H1 (cell line): ENCODE measurements around the gene DZIP1L. TPM values are rescaled to one million over a fixed set of nuclear protein-coding genes. Genes with fewer than 3 reads are reported as not detected.

Experiments
- CTCF ChIA-PET: fragments of 300-600 bp; sonication (Branson Sonifier 250); formaldehyde crosslinking; loops from one replicate; lab custom pipeline; 2021; ENCODE audit not compliant: partially characterized antibody; lab: Charles Lee
- POLR2A ChIA-PET: fragments of 300-600 bp; sonication (Branson Sonifier 250); formaldehyde crosslinking; loops from one replicate; lab custom pipeline; 2021; ENCODE audit warnings: inconsistent platforms; ENCODE audit not compliant: partially characterized antibody; lab: Charles Lee
- DNase-seq, 2 experiments: peaks; one replicate each; pipeline versions ENCODE4 v3.0.0 to v3.0.0-alpha.2; 2010 to 2022; ENCODE audit warnings: low spot score in 2 of 2, low read depth in 1 of 2, mixed read lengths in 1 of 2
- FAIRE-seq: peaks from 2 replicates; lab custom pipeline; 2011; peaks lifted over from hg19 to GRCh38; lab: Jason Lieb, UNC
- H2AFZ ChIP-seq: 2 replicates; pipeline ENCODE4 v1.8.1; 2012; ENCODE audit warnings: low read length, inconsistent platforms
- H2AK5ac ChIP-seq: 2 replicates; pipeline ENCODE4 v1.6.1; 2013; ENCODE audit warnings: low read depth, low read length
- H2BK120ac ChIP-seq: replicated peaks from 2 replicates; pipeline ENCODE3; 2013; ENCODE audit warnings: low read depth, low read length, inconsistent platforms
- H2BK12ac ChIP-seq: 2 replicates; pipeline ENCODE4 v1.6.1; 2013; ENCODE audit warnings: low read depth, low read length
- H2BK15ac ChIP-seq: 2 replicates; pipeline ENCODE4 v1.6.1; 2013; ENCODE audit warnings: low read length
- H2BK20ac ChIP-seq: 2 replicates; pipeline ENCODE4 v1.6.1; 2013; ENCODE audit warnings: low read length
- H2BK5ac ChIP-seq: 2 replicates; pipeline ENCODE4 v1.6.1; 2013; ENCODE audit warnings: low read depth, low read length
- H3K14ac ChIP-seq: 2 replicates; pipeline ENCODE4 v1.6.1; 2013; ENCODE audit warnings: inconsistent platforms; ENCODE audit not compliant: insufficient read length
- H3K18ac ChIP-seq: 2 replicates; pipeline ENCODE4 v1.6.1; 2013; ENCODE audit warnings: low read length; ENCODE audit errors: extremely low read depth
- H3K23ac ChIP-seq: 2 replicates; pipeline ENCODE4 v1.6.1; 2013; ENCODE audit warnings: inconsistent platforms; ENCODE audit not compliant: insufficient read length
- H3K23me2 ChIP-seq: 2 replicates; pipeline ENCODE4 v1.6.1; 2013; ENCODE audit warnings: low read depth, low read length
- H3K27ac ChIP-seq: 2 replicates; pipeline ENCODE4 v1.6.1; 2011; ENCODE audit warnings: low read depth, low read length, inconsistent platforms
- H3K27me3 ChIP-seq, 4 experiments: replicated peaks in 1 of 4; 1 replicate in 1 of 4; 2 replicates in 3 of 4; pipeline versions ENCODE4 v1.6.1 to v1.8.1; 2011 to 2013; ENCODE audit warnings: low read length in 3 of 4, mild to moderate bottlenecking in 3 of 4, inconsistent platforms in 2 of 4, mixed read lengths in 2 of 4, moderate library complexity in 1 of 4; ENCODE audit not compliant: control insufficient read depth in 3 of 4, insufficient read depth in 3 of 4; ENCODE audit errors: extremely low read depth in 1 of 4
- H3K36me3 ChIP-seq, 4 experiments: 2 replicates each; pipeline versions ENCODE4 v1.6.1 to v1.8.1; 2011 to 2013; ENCODE audit warnings: mild to moderate bottlenecking in 4 of 4, low read length in 3 of 4, moderate library complexity in 2 of 4, control low read depth in 1 of 4, inconsistent platforms in 1 of 4; ENCODE audit not compliant: insufficient read depth in 4 of 4, control insufficient read depth in 2 of 4
- H3K4ac ChIP-seq: replicated peaks from 2 replicates; pipeline ENCODE3; 2013; ENCODE audit warnings: low read length, low read depth, mixed read lengths, inconsistent platforms; ENCODE audit not compliant: insufficient read length
- H3K4me1 ChIP-seq, 4 experiments: replicated peaks in 1 of 4; 1 replicate in 1 of 4; 2 replicates in 3 of 4; pipeline versions ENCODE4 v1.6.1 to v1.8.1; 2011 to 2013; ENCODE audit warnings: low read length in 3 of 4, inconsistent platforms in 2 of 4, mixed read lengths in 1 of 4; ENCODE audit not compliant: insufficient read depth in 4 of 4, control insufficient read depth in 3 of 4
- H3K4me2 ChIP-seq, 2 experiments: 2 replicates each; pipeline versions ENCODE4 v1.6.1 to v1.8.1; 2011 to 2013; ENCODE audit warnings: low read depth in 2 of 2, low read length in 2 of 2, control low read depth in 1 of 2, inconsistent platforms in 1 of 2, mild to moderate bottlenecking in 1 of 2; ENCODE audit not compliant: insufficient read depth in 1 of 2
- H3K4me3 ChIP-seq, 4 experiments: fragments of 200-600, 300-600 bp in 1 of 4; sonication (generic), shearing (Covaris generic), sonication (Bioruptor Twin) in 1 of 4; 2 replicates each; pipeline versions ENCODE4 v1.5.1 to v1.8.1; 2011 to 2016; ENCODE audit warnings: low read length in 4 of 4, low read depth in 3 of 4, control low read depth in 2 of 4, inconsistent platforms in 2 of 4, mild to moderate bottlenecking in 2 of 4, mixed read lengths in 1 of 4, moderate library complexity in 1 of 4; ENCODE audit not compliant: insufficient read depth in 2 of 4; ENCODE audit errors: extremely low read depth in 1 of 4
- H3K56ac ChIP-seq: replicated peaks from 2 replicates; pipeline ENCODE3; 2013; ENCODE audit warnings: low read depth, mild to moderate bottlenecking, mixed read lengths, low read length, inconsistent platforms; ENCODE audit not compliant: insufficient read length
- H3K79me1 ChIP-seq: 2 replicates; pipeline ENCODE4 v1.6.1; 2013; ENCODE audit warnings: low read depth, low read length, control low read depth
- H3K79me2 ChIP-seq, 2 experiments: 2 replicates each; pipeline versions ENCODE4 v1.6.1 to v1.8.1; 2012 to 2013; ENCODE audit warnings: low read length in 2 of 2, mild to moderate bottlenecking in 2 of 2, inconsistent platforms in 1 of 2; ENCODE audit not compliant: insufficient read depth in 2 of 2, control insufficient read depth in 1 of 2
- H3K9ac ChIP-seq, 4 experiments: replicated peaks in 1 of 4; 1 replicate in 1 of 4; 2 replicates in 3 of 4; pipeline versions ENCODE4 v1.6.1 to v1.8.1; 2011 to 2013; ENCODE audit warnings: low read depth in 3 of 4, low read length in 3 of 4, control low read depth in 2 of 4, mild to moderate bottlenecking in 2 of 4, moderate library complexity in 2 of 4, inconsistent platforms in 1 of 4; ENCODE audit errors: extremely low read depth in 1 of 4
- H3K9me3 ChIP-seq, 2 experiments: 2 replicates each; pipeline versions ENCODE4 v1.6.1 to v1.8.1; 2012 to 2013; ENCODE audit warnings: mild to moderate bottlenecking in 2 of 2, moderate library complexity in 2 of 2, control low read depth in 1 of 2, inconsistent platforms in 1 of 2, low read depth in 1 of 2, low read length in 1 of 2, mixed read lengths in 1 of 2; ENCODE audit not compliant: insufficient read depth in 2 of 2
- H4K20me1 ChIP-seq, 2 experiments: replicated peaks in 1 of 2; 2 replicates each; pipeline versions ENCODE3 to v1.8.1; 2011 to 2013; ENCODE audit warnings: inconsistent platforms in 2 of 2, low read length in 2 of 2, mild to moderate bottlenecking in 1 of 2; ENCODE audit not compliant: insufficient read depth in 2 of 2, control insufficient read depth in 1 of 2
- H4K5ac ChIP-seq: 2 replicates; pipeline ENCODE4 v1.6.1; 2013; ENCODE audit warnings: low read length, low read depth, mixed read lengths, inconsistent platforms; ENCODE audit not compliant: insufficient read length
- H4K8ac ChIP-seq: 2 replicates; pipeline ENCODE4 v1.8.0; 2013; ENCODE audit warnings: mild to moderate bottlenecking, moderate library complexity, low read length, inconsistent platforms; ENCODE audit not compliant: insufficient read depth; ENCODE audit errors: extremely low read depth
- H4K91ac ChIP-seq: replicated peaks from 2 replicates; pipeline ENCODE3; 2013; ENCODE audit warnings: low read length, mixed read lengths, inconsistent platforms; ENCODE audit not compliant: insufficient read length
- ATF3 ChIP-seq: IDR thresholded peaks from 2 replicates; pipeline ENCODE4 v1.6.1; 2011; ENCODE audit warnings: low read depth, mild to moderate bottlenecking, low read length; ENCODE audit not compliant: insufficient read depth
- CBX8 ChIP-seq: fragments of 300-800, 300-1000 bp; sonication (generic); IDR thresholded peaks from 2 replicates; pipeline ENCODE4 v1.7.1; 2016; ENCODE audit warnings: low read depth, low read length, borderline replicate concordance
- CREB1 ChIP-seq: IDR thresholded peaks from 2 replicates; pipeline ENCODE4 v1.6.1; 2012; ENCODE audit warnings: inconsistent platforms
- EZH2 ChIP-seq: fragments of 200-600 bp; sonication (generic); IDR thresholded peaks from 2 replicates; pipeline ENCODE4 v1.7.1; 2012; ENCODE audit warnings: low read depth, mild to moderate bottlenecking, moderate library complexity, low read length, inconsistent platforms; ENCODE audit not compliant: severe bottlenecking
- WGBS, 2 experiments: shearing (Covaris generic) in 1 of 2; methylation state at CpG; one replicate each; pipeline versions ENCODE4 v1.1.6 to v1.1.7; 2013 to 2015; ENCODE audit warnings: low lambda C conversion rate in 2 of 2, mixed read lengths in 2 of 2, inconsistent platforms in 1 of 2, low coverage in 1 of 2, missing lambda C conversion rate in 1 of 2; ENCODE audit not compliant: insufficient replicate concordance in 2 of 2, insufficient coverage in 1 of 2, insufficient read length in 1 of 2; ENCODE audit errors: extremely low coverage in 1 of 2, missing lambda C conversion rate in 1 of 2; 5-methylcytosine and 5-hydroxymethylcytosine counted together
- polyA plus RNA-seq, 7 experiments: library from polyadenylated mRNA; depleted of rRNA in 3 of 7; stranded (reverse) in 5 of 7; unstranded in 2 of 7; fragments of >200 nt in 5 of 7; fragments of 200-250 nt in 2 of 7; gene quantifications; 1 replicate in 5 of 7; 2 replicates in 1 of 7; 4 replicates in 1 of 7; pipeline versions ENCODE4 v1.2.1 to v1.2.3, GENCODE V29; 2011 to 2013; ENCODE audit warnings: missing spikeins in 2 of 7, mixed read lengths in 2 of 7
- total RNA-seq: library from RNA; stranded (reverse); fragmentation: NEBNext Ultra II Directional; extraction: Animal tissue kit (Norgen Biotek cat#: 25700); gene quantifications from 2 replicates; pipeline ENCODE4 v1.2.1, GENCODE V29; 2021

The DZIP1L gene
- total and polyA plus RNA-seq, 2 of the 8 experiments (the other 6 are each of a cell fraction or from before 2014, with no cell fraction given), result 6.5 to 8.3 TPM

GRCh38 chr3:138062037-138062436 is 53.4 kb downstream of the DZIP1L start:
- POLR2A ChIA-PET, result no interaction called here
- Histone ChIP-seq H4K8ac (no peak overlapping the region), H3K9me3 (no peaks in the 10 kb centered on the region), H2AFZ (no peak overlapping the region), H3K36me3 (peaks cover 3 to 18% (median 9%) of the 10 kb centered on the region in 4 experiments; a peak in 6 of 8 replicates), H2BK20ac (no peak overlapping the region), H3K4me1 (peaks cover 0 to 3% (median 1%) of the 10 kb centered on the region in 4 experiments; a peak in 3 of 7 replicates), H3K23ac (no peak overlapping the region), H3K79me1 (no peaks in the 10 kb centered on the region), H2BK15ac (no peak overlapping the region), H3K14ac (no peak overlapping the region), H3K56ac (no peak overlapping the region), H3K4me2 (no peak overlapping the region), H3K27ac (no peak overlapping the region), H3K79me2 (no peaks in the 10 kb centered on the region), H4K20me1 (no peaks in the 10 kb centered on the region), H3K4ac (no peak overlapping the region), H4K91ac (no peak overlapping the region), H2AK5ac (no peak overlapping the region), H3K9ac (no peak overlapping the region), H2BK12ac (no peak overlapping the region), H2BK5ac (no peak overlapping the region), H3K4me3 (no peak overlapping the region), H4K5ac (no peak overlapping the region), H3K18ac (no peak overlapping the region), H3K23me2 (no peaks in the 10 kb centered on the region), H3K27me3 (no peaks in the 10 kb centered on the region), H2BK120ac (no peak overlapping the region)
- DNase-seq, result no peak
- CTCF ChIA-PET, result interaction anchor here (0.6 to 16.3 kb wide), 3 partner anchors 10 to 118 kb away, joined by 3 to 232 read pairs (median 11); partner anchors contain the start of gene DZIP1L
- 84% methylated on average over 2 of the region's 2 CpGs; no CpG with 5 or more reads in 1 of the 2 experiments for WGBS, 2 experiments
- no peak for FAIRE-seq
- no peak for TF ChIP-seq ATF3
- TF ChIP-seq CBX8, result no peak
- TF ChIP-seq CREB1, result no peak
- TF ChIP-seq EZH2, result no peak
